HL-60/S4 treated with retinoic acid at 250 ng/mL for 4 days and 3 days (cell line): ENCODE measurements around the gene NBEA.

Source experiments
- in situ Hi-C: fragments of 300-500 bp; cut with MboI; formaldehyde crosslinking; loops from 2 replicates; pipeline ENCODE4 v1.7.0; 2022; ENCODE audit warnings: low sequenced_read_pairs

NBEA gene

DNA sequence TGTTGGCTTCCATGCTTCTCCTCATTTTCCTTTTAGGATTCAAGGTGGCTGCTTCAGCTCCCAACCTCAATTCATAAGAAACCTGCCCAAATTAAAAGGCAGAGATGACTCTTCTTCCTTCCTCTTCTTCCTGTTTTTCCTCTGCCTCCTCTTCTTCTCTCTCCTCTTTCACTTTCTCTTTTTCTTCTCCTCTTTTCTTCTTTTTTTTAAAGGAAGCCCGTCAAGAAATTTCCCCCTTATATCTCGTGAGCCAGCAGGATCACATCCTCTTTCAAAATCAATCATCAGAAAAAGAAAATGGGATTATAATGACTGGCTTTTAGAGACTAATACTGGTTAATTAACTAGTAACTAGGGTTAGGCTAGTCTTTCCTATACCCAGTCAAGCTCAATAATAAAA, 220.3 kb downstream of the NBEA start:
- in situ Hi-C loops: no loop called here

DNA sequence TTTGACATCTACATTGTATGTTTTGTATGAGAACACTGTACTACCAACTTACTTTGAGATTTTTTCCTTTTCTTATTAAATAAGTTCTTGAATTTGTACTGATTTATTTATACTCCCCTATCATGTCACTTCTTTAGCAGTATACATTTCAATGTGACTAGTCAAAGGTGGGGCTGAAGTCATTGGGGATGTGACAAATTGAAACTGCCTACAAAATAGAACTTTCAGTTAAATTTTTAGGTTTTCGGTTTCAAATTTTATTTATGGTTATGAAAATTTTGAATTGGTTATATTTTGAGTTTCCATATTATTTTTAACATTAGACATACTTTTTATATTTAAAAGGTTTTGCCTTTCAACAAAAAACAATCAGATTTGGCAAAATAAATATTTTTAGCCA, 221.6 kb downstream of the NBEA start:
- in situ Hi-C loops: no loop called here

DNA sequence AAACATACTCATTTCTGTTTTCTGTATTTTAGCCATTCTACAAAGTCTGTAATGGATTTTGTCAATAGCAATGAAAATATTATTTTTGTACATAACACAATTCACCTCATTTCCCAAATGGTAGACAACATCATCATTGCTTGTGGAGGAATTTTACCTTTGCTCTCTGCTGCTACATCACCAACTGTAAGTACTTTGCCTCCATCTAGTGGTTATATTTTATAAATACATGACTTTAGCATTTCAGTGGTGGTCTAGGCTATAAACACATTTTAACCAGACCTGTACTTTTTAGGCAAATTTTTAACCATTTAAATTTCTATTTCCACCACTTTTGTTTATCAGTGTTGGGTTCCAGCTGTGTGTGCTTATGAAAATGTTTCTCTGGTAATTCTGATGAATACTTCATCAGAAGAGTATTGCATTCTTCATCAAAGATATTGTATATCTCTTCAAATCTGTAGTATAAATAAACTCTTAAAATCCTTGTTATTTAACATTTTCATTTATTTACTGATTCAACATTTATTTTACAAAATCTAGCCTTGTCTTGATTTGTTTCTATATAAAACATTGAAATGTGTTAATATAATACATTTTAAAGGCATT, 222.4 kb downstream of the NBEA start:
- in situ Hi-C loops: no loop called here

DNA sequence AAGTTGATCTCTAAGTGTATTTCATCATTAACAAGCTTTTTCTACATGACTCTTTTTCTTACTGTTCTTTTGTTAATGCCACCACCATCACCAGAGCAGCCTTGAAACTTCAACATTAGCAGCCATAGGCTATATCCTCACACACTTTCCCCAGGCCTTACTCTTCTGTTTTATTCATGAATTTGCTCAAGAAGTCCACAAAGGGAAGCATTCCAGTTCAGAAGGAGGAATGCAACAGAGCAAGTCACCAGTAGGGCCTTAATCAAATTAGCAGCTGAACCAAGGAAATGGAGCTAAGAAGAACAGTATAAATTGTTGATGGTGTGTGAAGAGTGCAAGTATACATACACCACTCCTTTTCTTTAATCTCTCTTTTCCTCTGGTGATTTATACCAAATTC, 223.1 kb downstream of the NBEA start:
- in situ Hi-C loops: no loop called here

DNA sequence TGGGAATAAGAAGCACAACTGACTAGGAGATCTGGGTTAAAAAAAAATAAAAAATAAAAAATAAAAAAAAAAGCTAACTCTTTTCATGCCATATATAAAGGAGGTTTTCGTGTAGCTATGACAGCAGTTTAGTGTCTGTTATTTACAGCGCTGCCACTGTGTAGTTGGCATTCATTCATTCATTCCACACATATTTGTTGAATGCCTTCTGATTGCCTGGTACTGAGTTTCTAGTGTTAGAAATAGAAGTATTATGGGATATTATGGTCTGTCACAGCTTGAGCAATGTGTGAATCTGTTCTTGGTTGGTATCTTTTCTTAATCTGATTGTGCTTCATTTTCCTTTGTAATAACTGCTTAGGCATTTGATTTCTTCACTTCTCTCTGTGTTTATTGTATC, 237.4 kb downstream of the NBEA start:
- in situ Hi-C loops: no loop called here

DNA sequence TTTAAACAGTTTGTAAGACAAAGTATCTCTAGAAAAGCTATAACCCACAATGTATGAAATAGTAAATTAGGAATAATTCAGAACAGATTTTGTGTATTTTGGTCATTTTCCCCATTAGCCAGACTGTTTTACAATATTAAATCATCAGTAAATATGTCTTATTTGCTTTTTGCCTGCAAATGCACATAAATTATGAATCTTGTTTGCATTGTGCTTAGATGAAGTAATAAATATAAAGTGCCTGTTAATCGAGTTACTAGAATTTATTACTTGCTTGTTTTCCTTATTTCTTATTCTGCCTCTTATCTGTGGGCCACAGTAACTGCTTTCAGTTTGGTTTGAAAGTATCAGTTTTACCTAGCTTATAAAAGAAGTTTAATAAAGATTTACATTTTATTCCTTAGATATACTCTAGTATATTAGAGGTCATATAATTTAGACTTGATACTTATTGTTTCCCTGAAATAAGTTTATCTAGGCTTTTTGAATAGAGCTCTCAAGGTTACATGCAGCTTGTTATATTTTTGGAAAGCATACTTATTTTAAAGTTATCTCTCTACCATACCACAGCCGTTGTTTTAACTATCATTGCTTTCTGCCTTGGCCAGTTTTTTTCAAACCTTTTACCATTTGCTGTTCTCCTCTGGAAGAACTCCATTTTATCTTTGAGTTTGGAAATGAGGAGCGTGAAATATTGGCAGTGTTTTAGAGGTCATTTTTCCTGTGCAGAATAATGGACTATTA, 238.0 kb downstream of the NBEA start:
- in situ Hi-C loops: no loop called here

DNA sequence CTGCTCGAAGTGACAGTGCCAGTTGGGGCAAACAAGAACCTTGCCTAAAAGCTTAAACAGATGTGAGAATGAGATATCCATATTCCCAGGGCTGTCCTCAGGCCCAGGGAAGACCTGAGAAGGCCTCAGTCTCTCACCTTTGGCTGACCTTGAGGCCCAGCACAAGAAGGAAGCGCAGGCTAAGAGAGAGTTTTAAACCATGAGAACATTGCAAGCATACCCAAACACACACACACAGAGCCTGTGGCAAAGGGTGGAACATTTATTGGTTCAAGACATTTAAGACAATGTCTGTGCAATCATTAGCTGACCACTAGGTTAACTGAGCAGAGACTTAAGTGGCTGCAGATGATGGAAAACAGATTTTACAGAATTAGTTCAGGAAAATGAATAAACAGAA, 248.2 kb downstream of the NBEA start:
- in situ Hi-C loops: no loop called here

DNA sequence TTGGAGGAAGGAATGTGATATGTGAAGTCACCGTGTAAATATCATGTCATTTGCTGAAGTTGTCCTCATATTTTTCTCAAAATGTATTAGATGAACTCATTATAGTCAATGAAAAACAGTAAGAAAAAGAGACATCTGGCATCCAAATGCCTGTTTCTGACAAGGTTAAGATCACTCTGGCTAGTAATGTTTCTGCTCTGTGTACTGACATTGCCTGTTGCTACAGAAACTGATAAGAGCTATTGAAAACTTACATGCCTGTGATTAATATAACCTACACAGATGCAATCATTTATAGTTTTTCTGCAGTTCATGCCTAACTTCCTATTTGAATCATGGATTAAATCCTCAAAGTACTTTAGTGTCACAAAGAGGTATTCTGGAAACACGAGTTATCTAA, 249.8 kb downstream of the NBEA start:
- in situ Hi-C loops: no loop called here

DNA sequence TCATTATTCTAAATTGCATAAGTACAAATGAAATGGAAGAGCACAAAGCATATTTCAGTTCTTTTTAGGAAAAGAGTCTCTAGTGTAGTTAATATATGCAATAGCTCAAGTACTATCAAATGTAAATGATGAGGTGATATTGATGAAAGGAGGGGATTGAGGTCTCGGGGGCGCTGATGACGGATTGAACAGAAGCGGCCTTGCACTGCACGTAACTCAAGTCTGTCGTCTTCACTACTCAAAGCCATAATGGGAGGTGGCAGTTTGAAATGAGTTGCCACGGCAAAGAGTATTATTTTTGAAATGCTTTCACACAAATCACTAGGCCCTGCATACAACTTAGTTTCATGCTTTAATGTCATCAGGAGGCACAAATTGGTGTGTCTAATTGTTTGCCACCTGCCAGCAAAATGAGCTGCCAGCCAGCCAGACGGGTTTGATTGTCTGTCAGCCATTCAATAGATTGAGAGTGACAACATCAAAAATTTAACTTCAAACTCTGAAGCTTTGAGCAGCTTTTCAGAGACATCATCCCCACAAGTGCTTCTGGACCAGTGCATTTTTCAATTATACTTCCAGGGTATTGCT, 256.6 kb downstream of the NBEA start:
- in situ Hi-C loops: no loop called here

DNA sequence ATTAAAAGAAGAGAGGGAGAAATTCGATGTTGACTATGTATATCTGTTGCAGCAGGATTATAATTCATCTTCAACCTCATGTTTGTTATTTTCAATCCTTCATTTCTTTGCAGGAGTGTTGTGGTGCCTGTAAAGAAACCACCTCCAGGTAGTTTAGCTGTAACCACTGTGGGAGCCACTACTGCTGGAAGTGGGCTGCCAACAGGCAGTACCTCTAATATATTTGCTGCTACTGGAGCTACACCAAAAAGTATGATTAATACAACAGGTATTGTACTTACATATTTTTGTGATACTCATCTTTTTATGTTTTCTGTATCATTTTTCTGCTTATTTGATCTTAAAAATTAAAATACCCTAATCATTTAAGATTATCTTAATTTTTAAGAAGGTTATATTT, 266.5 kb downstream of the NBEA start:
- in situ Hi-C loops: no loop called here

DNA sequence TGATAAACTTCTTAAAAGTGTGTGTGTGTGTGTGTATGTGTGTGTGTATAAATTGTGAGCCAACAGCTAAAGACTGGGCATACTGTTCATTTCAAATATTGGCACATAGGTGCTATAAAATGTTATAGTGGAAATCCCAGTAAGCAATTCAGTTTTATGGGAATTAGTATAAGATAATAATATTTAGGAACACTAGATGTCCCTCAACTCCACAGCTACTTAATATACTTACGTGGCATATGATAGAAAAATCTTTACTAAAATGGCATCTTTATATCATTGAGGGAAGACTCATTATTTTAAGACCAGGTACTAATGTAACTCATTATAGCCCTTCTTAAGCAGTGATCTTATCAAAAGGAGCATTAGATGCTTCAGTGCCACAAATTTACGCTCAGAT, 268.2 kb downstream of the NBEA start:
- in situ Hi-C loops: no loop called here

DNA sequence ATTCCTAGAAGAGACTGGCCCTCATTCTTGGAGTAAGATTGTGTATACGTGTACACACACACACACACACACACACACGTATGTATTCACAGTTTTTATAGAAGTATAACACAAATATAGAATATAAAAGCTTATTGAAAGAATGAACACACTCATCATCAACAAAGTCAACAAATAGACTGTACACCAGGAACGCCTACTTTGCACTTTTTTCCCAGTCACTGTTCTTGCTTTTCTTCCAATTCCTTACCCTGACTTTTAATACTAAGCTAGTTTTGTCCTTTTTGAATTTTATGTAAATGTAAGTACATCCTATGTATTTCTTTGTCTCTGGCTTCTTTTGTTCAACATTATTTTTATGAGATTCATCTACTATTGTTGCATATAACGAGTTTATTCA, 269.9 kb downstream of the NBEA start:
- in situ Hi-C loops: no loop called here

DNA sequence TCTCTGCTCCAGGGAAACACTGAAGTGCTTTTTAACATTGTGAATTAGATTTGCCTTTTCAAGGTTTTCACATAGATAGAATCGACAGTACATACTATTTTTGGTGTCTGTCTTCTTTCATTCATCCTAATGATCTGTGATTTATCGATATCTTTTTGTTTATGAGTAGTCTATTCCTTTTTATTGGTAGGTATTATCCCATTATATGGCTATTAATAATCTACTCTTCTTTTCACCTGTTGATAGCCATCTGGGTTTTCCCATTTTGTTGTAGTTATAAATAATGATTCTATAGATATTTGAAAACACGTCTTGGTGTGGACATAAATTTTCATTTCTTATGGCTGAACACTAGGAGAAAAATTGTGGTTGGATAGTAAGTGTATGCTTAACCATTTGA, 271.8 kb downstream of the NBEA start:
- in situ Hi-C loops: no loop called here

DNA sequence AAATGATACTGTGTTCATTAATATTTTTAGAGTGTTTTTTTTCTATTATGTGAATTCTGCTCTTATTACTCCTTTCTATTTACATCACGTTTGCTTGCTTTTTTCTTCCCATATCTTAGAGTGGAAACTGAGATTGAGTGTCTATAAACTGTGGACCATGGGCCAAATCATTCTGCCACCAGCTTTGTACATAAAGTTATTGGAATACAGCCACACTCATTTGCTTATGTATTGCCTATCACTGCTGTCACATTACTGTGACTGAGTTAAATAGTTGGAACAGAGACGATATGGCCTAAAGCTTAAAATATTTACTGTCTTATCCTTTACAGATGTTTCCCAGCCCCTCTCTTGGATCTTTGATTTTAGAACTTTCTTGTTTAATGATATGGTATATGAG, 274.1 kb downstream of the NBEA start:
- in situ Hi-C loops: no loop called here

DNA sequence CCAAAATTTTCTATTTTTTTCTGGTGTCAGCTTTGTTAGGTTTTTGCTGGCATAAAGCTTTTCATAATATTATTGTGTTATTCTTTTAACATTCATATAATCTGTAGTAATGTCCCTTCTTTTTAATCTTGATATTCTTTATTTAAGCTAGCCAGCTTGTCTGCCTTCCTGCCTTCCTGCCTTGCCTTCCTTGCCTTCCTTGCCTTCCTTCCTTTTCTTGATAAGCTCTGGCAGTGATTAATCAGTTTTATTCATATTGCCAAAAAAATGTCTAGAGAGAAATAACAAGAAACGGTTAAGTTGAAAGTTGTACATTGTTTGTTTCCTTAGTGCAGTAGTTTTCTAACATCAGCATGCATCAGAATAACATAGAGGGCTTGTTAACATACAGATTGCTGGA, 277.0 kb downstream of the NBEA start:
- in situ Hi-C loops: no loop called here

DNA sequence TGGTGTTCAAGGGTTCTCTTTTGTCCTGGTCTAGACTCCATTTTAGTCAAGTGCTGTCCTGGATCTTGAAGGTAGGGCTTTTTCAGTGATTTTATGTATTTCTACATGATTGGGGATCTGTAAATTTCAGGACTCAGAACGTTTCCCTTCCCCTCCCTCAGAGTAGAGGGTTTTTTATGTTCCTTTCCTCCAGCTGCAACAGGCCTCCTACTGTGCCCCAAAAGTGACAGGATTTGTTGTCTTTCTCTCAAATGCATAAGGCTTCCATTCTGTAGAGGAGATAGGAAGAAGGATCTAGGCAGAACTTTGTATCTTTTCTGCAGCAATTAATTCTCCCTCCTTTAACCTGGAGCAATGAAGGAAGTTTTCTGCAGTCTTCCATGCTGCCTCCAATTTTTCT, 283.1 kb downstream of the NBEA start:
- in situ Hi-C loops: no loop called here

DNA sequence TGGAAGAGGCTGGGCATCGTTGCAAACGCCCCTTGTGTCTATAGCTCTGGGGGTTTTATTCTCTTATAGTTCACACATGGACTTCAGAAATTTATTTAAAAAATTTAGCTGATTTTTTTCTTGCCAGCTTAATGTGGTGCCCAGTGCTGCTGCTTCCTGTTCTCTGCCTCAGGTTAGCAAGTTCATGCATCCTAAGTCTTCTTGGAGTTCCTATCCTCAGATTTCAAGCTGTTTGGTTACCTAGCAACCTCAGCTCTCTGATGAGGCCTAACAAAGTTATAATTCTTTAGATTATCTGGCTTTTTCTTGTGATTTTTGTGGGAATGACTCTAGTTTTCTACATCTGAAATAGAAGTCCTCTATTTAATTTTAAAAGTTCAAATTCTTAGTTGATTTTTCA, 283.5 kb downstream of the NBEA start:
- in situ Hi-C loops: no loop called here

DNA sequence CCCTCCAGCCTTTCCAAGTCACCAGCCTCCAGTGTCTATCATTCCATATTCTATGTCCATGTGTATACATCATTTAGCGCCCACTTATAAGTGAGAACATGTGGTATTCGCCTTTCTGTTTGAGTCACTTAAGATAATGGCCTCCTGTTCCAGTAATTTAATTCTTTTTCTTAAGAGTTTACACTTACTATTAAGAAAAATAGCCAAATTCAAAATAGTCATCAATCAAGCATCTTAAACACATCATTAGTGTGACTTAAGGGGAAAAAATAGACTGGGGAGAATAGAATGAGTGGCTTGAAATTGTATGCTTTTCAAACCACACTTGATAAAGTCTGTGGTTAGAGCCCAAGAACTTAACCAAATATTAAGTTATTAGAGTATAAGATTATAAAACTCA, 286.5 kb downstream of the NBEA start:
- in situ Hi-C loops: no loop called here

DNA sequence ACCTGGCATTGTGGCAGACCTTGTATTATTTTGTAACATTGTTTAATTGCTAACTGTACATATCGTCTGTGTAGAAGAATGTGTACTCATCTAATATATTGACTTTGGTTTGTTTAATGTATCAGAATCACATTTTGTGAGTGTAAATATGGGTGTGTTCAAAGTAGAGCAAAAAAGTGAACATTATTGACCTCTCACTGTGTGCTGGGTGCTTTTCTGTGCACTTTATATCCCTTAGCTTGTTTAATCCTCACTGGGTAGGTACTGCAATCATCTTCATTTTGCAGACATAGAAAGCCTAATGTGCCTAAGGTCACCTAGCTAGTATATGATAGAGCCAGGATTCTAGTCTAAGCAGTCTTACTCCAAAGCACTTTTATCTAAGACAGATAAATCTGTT, 289.4 kb downstream of the NBEA start:
- in situ Hi-C loops: no loop called here

DNA sequence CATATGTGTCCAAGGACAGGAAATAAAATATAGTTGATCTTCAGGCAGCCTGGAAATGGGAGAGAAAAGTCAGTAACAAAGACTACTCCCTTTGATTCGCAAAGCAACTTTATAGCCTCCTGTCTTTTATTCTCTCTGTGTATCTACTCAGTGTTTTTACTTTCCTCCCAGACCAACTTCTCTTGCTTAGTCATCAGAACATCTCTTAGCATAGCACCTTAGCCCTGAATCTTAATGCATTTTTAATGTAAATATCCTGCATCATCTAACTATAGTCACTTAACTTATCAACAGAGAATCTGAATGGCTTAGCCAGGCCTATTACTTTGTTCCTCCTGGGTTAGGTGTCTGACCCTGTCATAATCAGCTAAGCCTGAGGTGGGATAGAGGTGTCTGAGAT, 296.2 kb downstream of the NBEA start:
- in situ Hi-C loops: no loop called here

DNA sequence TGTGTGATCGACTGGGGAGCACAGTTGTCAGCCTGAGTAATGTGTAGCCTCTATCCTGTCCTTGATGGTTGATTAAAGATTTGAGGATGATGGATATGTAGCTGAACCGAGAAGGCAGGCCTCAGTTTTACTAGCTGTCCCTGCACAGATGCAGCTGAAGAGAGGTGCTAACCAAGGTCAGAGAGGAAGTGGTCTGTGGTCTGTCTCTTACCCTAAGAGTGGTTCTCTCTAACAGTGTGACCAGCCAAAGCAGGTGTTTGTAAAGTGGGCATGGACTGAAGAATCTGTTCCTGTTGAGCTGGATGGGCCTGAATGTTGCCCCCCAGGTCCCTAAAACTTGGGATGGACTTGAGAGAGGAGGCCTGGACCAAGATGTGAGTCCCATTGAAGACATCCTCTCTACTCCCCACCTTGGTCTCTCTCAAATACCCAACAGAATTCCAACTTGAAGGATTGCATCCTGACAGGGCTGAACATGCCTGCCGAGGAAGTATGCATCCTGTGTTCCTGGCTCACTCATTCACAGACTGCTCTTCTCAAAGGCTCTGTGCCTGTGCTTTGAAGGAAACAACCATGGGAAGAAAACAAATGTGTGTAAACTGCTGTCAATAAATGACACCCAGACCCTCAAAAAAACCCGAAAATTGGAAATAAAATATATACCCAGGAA, 310.6 kb downstream of the NBEA start:
- in situ Hi-C loops: no loop called here

DNA sequence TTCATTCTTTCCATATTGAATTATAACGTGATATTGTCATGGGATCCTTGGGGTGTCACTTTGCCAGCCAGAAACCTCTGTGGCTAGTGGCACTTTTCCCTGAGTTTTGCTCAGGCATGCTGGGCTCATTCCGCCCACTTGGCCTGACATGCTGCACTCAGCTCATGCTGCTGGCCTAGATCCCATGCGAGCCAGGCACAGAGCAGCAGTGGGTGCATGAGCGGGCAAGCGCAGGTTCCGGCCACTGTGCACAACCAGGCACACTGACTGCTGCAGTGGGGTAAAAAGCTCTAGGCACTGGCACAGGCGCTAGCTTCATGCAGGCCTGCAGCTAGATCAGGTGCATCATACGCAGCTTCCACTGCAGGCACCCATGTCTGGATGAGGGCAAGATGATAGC, 313.2 kb downstream of the NBEA start:
- in situ Hi-C loops: no loop called here
